BLaER1 treated with 17β-estradiol and CSF1 and Interleukin-3, amounts not matched to agents 10 nM and 100 nM (cell line): ENCODE data around the gene TBC1D4.

Experiments used
- H3K27ac ChIP-seq, 11 experiments: shearing (Covaris generic); formaldehyde crosslinking; 2 replicates each; pipeline ENCODE4 v1.8.1; 2022
- H3K27me3 ChIP-seq, 11 experiments: shearing (Covaris generic); formaldehyde crosslinking; 2 replicates each; pipeline ENCODE4 v1.8.1; 2022
- H3K36me3 ChIP-seq, 11 experiments: shearing (Covaris generic); formaldehyde crosslinking; 2 replicates each; pipeline ENCODE4 v1.8.1; 2022
- H3K4me1 ChIP-seq, 10 experiments: shearing (Covaris generic); formaldehyde crosslinking; 2 replicates each; pipeline ENCODE4 v1.8.1; 2022
- H3K4me2 ChIP-seq, 11 experiments: shearing (Covaris generic); formaldehyde crosslinking; 2 replicates each; pipeline ENCODE4 v1.8.1; 2022
- H3K4me3 ChIP-seq, 10 experiments: shearing (Covaris generic); formaldehyde crosslinking; 2 replicates each; pipeline ENCODE4 v1.8.1; 2022
- H3K9ac ChIP-seq, 11 experiments: shearing (Covaris generic); formaldehyde crosslinking; 2 replicates each; pipeline ENCODE4 v1.8.1; 2022
- H3K9me3 ChIP-seq, 11 experiments: shearing (Covaris generic); formaldehyde crosslinking; replicated peaks in 1 of 11; 2 replicates each; pipeline ENCODE4 v1.8.1; 2022
- H4K20me1 ChIP-seq, 11 experiments: shearing (Covaris generic); formaldehyde crosslinking; 2 replicates each; pipeline ENCODE4 v1.8.1; 2022
- Cebpa-rat ChIP-seq, 11 experiments: shearing (Covaris generic); IDR thresholded peaks; 2 replicates each; pipeline ENCODE4 v1.8.1; 2022

TBC1D4 gene

GRCh38 chr13:75482820-75483079 is 781 bp upstream of the TBC1D4 start:
- Histone ChIP-seq H3K27me3 (no peaks in the 10 kb centered on the region), H3K4me2 (peak overlapping the region in 8 of 11 experiments; percentile 44 to 93 (median 81); a peak in 15 of 22 replicates), H3K4me1 (peaks cover 51 to 71% (median 61%) of the 10 kb centered on the region in 10 experiments), H3K9me3 (no peaks in the 10 kb centered on the region; a peak in 1 of 22 replicates), H3K27ac (peak overlapping the region in 9 of 11 experiments; percentile 70 to 87 (median 83); a peak in 16 of 22 replicates), H4K20me1 (peaks cover 0 to 31% (median 18%) of the 10 kb centered on the region in 11 experiments; a peak in 15 of 22 replicates), H3K9ac (peak overlapping the region in 9 of 11 experiments; percentile 79 to 90 (median 86); a peak in 14 of 22 replicates), H3K4me3 (peak overlapping the region; percentile 81 to 94 (median 86); a peak in 17 of 20 replicates), H3K36me3 (peaks cover 0 to 7% (median 0%) of the 10 kb centered on the region in 11 experiments; a peak in 2 of 22 replicates)
- TF ChIP-seq Cebpa-rat (IDR thresholded peaks at IDR 0.05), result no peak

- H3K9ac ChIP-seq, result peak overlapping the region; percentile 75 to 90 (median 85)
- TF ChIP-seq Cebpa-rat (IDR thresholded peaks at IDR 0.05), result no peak
- H3K4me2 ChIP-seq, result peak overlapping the region; percentile 80 to 95 (median 90)
- peaks cover 0 to 14% (median 4%) of the 10 kb centered on the region in 11 experiments; a peak in 6 of 22 replicates for H3K36me3 ChIP-seq
- H3K27ac ChIP-seq, result peak overlapping the region in 9 of 11 experiments; percentile 70 to 87 (median 83); a peak in 20 of 22 replicates
- H3K9me3 ChIP-seq, result peaks cover 0 to 5% (median 0%) of the 10 kb centered on the region in 11 experiments; a peak in 1 of 22 replicates
- H3K4me1 ChIP-seq, result peaks cover 40 to 59% (median 50%) of the 10 kb centered on the region in 10 experiments
- H3K27me3 ChIP-seq, result no peaks in the 10 kb centered on the region
- H4K20me1 ChIP-seq, result peaks cover 0 to 44% (median 24%) of the 10 kb centered on the region in 11 experiments; a peak in 15 of 22 replicates
- peak overlapping the region; percentile 81 to 94 (median 86) for H3K4me3 ChIP-seq
These were observed 546 bp downstream of the TBC1D4 start for GRCh38 chr13:75481176-75482069.

GRCh38 chr13:75480671-75481175 is 1.2 kb downstream of the TBC1D4 start:
- Histone ChIP-seq H3K27me3 (no peaks in the 10 kb centered on the region), H3K36me3 (peaks cover 0 to 21% (median 4%) of the 10 kb centered on the region in 11 experiments; a peak in 7 of 22 replicates), H3K4me2 (peak overlapping the region; percentile 80 to 95 (median 90)), H4K20me1 (peaks cover 0 to 51% (median 24%) of the 10 kb centered on the region in 11 experiments; a peak in 15 of 22 replicates), H3K4me3 (peak overlapping the region; percentile 81 to 94 (median 86)), H3K9ac (peak overlapping the region; percentile 59 to 90 (median 85); a peak in 21 of 22 replicates), H3K27ac (peak overlapping the region in 8 of 11 experiments; percentile 80 to 87 (median 84); a peak in 16 of 22 replicates), H3K4me1 (peaks cover 33 to 52% (median 43%) of the 10 kb centered on the region in 10 experiments), H3K9me3 (peaks cover 0 to 7% (median 0%) of the 10 kb centered on the region in 11 experiments; a peak in 1 of 22 replicates)
- TF ChIP-seq Cebpa-rat (IDR thresholded peaks at IDR 0.05), result no peak

DNA sequence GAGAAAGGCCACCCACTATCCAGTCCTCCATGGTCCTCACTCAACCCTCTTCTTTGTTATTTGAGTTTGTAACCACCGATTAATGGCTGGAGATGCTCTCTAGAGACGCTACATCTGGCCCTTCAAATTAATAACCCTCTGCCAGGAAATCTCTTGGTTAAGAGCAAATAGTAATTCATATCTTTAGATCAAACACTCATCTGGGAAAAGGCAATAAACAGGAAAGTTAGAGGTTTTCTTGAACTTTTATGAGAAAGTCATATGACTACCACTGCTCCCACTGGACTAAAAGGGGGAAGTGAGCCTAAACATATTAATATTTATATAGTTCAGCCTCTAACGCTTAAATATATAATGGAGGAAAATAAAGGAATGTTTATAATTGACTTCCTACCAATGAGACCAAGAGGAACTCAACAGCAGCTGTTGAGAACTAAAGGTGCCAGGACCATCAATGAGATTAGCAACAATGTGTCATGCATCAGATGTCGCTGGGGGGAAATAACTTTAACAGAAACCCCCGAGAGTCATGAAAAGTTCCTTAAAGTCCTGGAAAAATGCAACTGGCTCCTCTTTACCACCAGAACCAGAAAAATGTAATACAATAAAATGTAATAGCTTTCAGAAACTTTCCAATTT is 2.7 kb downstream of the TBC1D4 start:
- 0 out of 22 replicates have a peak overlapping the region, but pooled peaks of 2 of the 11 experiments have one; percentile 12 to 84 for H3K27ac ChIP-seq
- TF ChIP-seq Cebpa-rat (IDR thresholded peaks at IDR 0.05), result no peak
- H3K9ac ChIP-seq, result peak overlapping the region in 7 of 11 experiments; percentile 79 to 90 (median 85); a peak in 9 of 22 replicates
- no peaks in the 10 kb centered on the region for H3K27me3 ChIP-seq
- peaks cover 20 to 41% (median 33%) of the 10 kb centered on the region in 10 experiments for H3K4me1 ChIP-seq
- H3K36me3 ChIP-seq, result peaks cover 0 to 23% (median 4%) of the 10 kb centered on the region in 11 experiments; a peak in 8 of 22 replicates
- peak overlapping the region; percentile 80 to 95 (median 90) for H3K4me2 ChIP-seq
- H4K20me1 ChIP-seq, result peaks cover 0 to 51% (median 24%) of the 10 kb centered on the region in 11 experiments; a peak in 15 of 22 replicates
- H3K9me3 ChIP-seq, result peaks cover 0 to 7% (median 0%) of the 10 kb centered on the region in 11 experiments; a peak in 3 of 22 replicates
- H3K4me3 ChIP-seq, result peak overlapping the region; percentile 81 to 94 (median 86)

DNA sequence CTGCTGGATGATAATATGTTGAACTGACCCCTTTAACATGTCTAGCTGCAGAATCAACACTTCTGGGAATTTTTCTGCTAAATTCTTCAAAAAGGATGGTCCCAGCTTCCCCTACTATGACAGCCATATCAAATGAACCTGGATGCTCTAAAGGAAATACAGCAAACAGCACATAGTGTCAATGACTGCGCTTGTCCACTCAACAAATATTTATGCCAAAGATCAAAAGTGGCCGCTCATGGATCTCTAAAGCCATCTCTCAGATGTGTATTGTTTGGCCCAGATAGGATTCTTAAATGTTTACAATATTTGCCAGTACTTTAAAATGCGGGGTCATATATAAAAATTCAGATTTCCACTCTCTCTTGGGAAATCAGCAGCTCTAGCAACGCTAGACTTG is 3.3 kb downstream of the TBC1D4 start:
- H3K9ac ChIP-seq, result no peak overlapping the region
- no peaks in the 10 kb centered on the region for H3K27me3 ChIP-seq
- H4K20me1 ChIP-seq, result peaks cover 0 to 51% (median 24%) of the 10 kb centered on the region in 11 experiments; a peak in 15 of 22 replicates
- peaks cover 22 to 40% (median 31%) of the 10 kb centered on the region in 10 experiments for H3K4me1 ChIP-seq
- H3K4me3 ChIP-seq, result peak overlapping the region in 7 of 10 experiments; percentile 81 to 94 (median 86); a peak in 14 of 20 replicates
- peak overlapping the region; percentile 80 to 95 (median 90) for H3K4me2 ChIP-seq
- H3K9me3 ChIP-seq, result peaks cover 0 to 7% (median 0%) of the 10 kb centered on the region in 11 experiments; a peak in 3 of 22 replicates
- no peak overlapping the region for H3K27ac ChIP-seq
- H3K36me3 ChIP-seq, result peaks cover 0 to 23% (median 4%) of the 10 kb centered on the region in 11 experiments; a peak in 8 of 22 replicates
- no peak for TF ChIP-seq Cebpa-rat (IDR thresholded peaks at IDR 0.05)

DNA sequence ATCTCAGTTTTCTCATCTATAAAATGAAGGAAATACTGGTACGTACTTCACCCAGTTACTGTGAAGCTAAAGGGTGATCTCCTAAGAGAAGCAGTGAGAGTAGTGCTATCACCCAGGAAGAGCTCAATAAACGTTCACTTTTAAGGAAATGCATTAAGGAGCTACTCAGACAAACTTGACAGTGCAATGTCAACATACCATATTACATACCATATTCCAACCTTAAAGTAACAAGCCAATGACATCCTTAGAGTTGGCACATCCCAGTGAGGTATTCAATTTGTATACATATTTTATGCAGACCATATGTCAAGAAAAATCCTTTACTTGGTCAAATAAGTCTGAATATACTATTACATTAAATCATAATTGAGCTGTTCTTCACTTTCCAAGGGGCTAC is 7.0 kb downstream of the TBC1D4 start:
- Histone ChIP-seq H3K27ac (no peak overlapping the region), H3K36me3 (peaks cover 0 to 36% (median 4%) of the 10 kb centered on the region in 11 experiments; a peak in 10 of 22 replicates), H3K4me3 (no peak overlapping the region), H3K4me2 (no peak overlapping the region), H3K4me1 (peaks cover 21 to 36% (median 25%) of the 10 kb centered on the region in 10 experiments), H3K9me3 (peaks cover 0 to 18% (median 14%) of the 10 kb centered on the region in 11 experiments; a peak in 9 of 22 replicates), H3K9ac (no peak overlapping the region), H4K20me1 (peaks cover 0 to 67% (median 20%) of the 10 kb centered on the region in 11 experiments; a peak in 15 of 22 replicates), H3K27me3 (no peaks in the 10 kb centered on the region)
- TF ChIP-seq Cebpa-rat (IDR thresholded peaks at IDR 0.05), result no peak

DNA sequence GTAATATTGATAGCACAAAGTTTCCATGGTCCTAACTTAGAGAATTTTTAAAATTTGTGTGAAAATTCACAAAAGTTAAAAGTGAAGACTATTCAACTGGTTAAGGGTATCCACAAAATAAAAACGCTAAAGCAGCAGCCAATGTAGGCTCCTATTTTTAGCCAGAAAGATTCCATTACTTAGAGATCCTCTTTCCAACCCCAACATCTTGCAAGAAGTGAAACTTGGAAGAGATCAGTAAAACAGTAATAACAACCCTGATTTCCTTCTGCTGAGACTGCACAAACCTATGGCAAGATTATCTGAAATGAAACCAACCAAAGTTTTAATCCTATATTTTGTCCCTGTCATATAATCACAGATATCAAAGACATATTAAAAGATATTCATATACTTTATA is 8.5 kb downstream of the TBC1D4 start:
- H3K36me3 ChIP-seq, result peaks cover 0 to 46% (median 9%) of the 10 kb centered on the region in 11 experiments; a peak in 11 of 22 replicates
- H3K27ac ChIP-seq, result peak overlapping the region in 1 of 11 experiments; percentile 20; a peak in 1 of 22 replicates
- H3K9ac ChIP-seq, result no peak overlapping the region
- TF ChIP-seq Cebpa-rat (IDR thresholded peaks at IDR 0.05), result no peak
- no peak overlapping the region for H3K4me3 ChIP-seq
- H3K4me2 ChIP-seq, result peak overlapping the region in 4 of 11 experiments; percentile 4 to 76 (median 58); a peak in 4 of 22 replicates
- peaks cover 7 to 21% (median 10%) of the 10 kb centered on the region in 10 experiments for H3K4me1 ChIP-seq
- H3K27me3 ChIP-seq, result no peaks in the 10 kb centered on the region
- H3K9me3 ChIP-seq, result peaks cover 0 to 24% (median 18%) of the 10 kb centered on the region in 11 experiments; a peak in 11 of 22 replicates
- peaks cover 0 to 56% (median 12%) of the 10 kb centered on the region in 11 experiments; a peak in 15 of 22 replicates for H4K20me1 ChIP-seq

GRCh38 chr13:75470676-75471075 is 11.3 kb downstream of the TBC1D4 start:
- no peak for TF ChIP-seq Cebpa-rat (IDR thresholded peaks at IDR 0.05)
- H3K4me1 ChIP-seq, result peaks cover 0 to 21% (median 2%) of the 10 kb centered on the region in 10 experiments; a peak in 8 of 20 replicates
- peaks cover under 1 to 35% (median 25%) of the 10 kb centered on the region in 11 experiments; a peak in 19 of 22 replicates for H3K9me3 ChIP-seq
- no peaks in the 10 kb centered on the region for H3K27me3 ChIP-seq
- H4K20me1 ChIP-seq, result peaks cover 0 to 33% (median 0%) of the 10 kb centered on the region in 11 experiments; a peak in 4 of 22 replicates
- H3K4me2 ChIP-seq, result no peak overlapping the region
- peaks cover 0 to 45% (median 14%) of the 10 kb centered on the region in 11 experiments; a peak in 15 of 22 replicates for H3K36me3 ChIP-seq
- H3K4me3 ChIP-seq, result no peak overlapping the region
- no peak overlapping the region for H3K27ac ChIP-seq
- no peak overlapping the region for H3K9ac ChIP-seq
